HG02763 (cell line): Measurements from ENCODE around the gene PLD3.
"Not testable (repeated sequence)": the region's sequence is repeated elsewhere in the genome, so short reads cannot be mapped to it uniquely, and the experiment has no call there.

ENCODE experiments used
- ATAC-seq: cut with Tn5 transposase; IDR thresholded peaks from one replicate; pipeline ENCODE4 v1.9.1; 2021; ENCODE audit warnings: mild to moderate bottlenecking, moderate library complexity; ENCODE audit not compliant: unreplicated experiment

PLD3 gene

GRCh38 chr19:40332669-40333068 is 15.8 kb upstream of the PLD3 start:
- no peak for ATAC-seq

DNA sequence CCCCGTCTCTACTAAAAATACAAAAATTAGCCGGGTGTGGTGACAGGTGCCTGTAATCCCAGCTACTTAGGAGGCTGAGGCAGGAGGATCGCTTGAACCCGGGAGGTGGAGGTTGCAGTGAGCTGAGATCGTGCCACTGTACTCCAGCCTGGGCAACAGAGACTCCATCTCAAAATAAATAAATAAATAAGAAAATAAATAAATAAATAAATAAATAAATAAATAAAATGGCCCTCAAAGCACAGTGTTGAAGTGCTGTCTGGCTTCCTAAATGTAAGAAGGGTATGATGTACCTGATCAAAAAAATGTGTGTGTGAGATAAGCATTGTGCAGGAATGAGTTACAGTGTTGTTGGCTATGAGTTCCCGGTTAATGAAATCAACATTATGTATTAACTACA is 15.4 kb upstream of the PLD3 start:
- ATAC-seq = not testable (repeated sequence)

DNA sequence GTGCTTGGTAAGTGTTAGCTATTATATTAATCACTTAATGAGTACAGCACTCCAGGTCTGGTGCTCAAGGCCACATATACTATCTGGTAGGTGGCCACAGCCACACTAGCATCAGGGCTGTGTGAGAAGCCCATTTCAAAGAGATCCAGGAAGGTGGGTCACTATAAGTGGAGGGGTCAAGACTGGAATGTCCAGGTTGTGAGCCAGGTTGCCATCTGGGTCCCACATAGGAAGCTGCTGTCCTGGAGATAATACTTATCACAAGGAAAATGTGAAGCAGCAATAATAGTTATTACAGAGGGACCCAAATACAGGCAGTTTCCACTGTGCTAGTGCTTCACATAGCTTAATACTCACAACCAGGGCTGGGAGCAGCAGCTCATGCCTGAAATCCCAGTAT is 13.4 kb upstream of the PLD3 start:
- ATAC-seq = no peak

- ATAC-seq = no peak
Measured at GRCh38 chr19:40335855-40336600, 12.5 kb upstream of the PLD3 start.

GRCh38 chr19:40336601-40336900 is 11.9 kb upstream of the PLD3 start:
- ATAC-seq = no peak

GRCh38 chr19:40337107-40337506 is 11.4 kb upstream of the PLD3 start:
- no peak for ATAC-seq

GRCh38 chr19:40337594-40337993 is 10.9 kb upstream of the PLD3 start:
- no peak for ATAC-seq

- ATAC-seq = no peak
Measured at GRCh38 chr19:40339018-40339728, 9.3 kb upstream of the PLD3 start.

- ATAC-seq = no peak
Measured at GRCh38 chr19:40341601-40342482, 6.7 kb upstream of the PLD3 start.

DNA sequence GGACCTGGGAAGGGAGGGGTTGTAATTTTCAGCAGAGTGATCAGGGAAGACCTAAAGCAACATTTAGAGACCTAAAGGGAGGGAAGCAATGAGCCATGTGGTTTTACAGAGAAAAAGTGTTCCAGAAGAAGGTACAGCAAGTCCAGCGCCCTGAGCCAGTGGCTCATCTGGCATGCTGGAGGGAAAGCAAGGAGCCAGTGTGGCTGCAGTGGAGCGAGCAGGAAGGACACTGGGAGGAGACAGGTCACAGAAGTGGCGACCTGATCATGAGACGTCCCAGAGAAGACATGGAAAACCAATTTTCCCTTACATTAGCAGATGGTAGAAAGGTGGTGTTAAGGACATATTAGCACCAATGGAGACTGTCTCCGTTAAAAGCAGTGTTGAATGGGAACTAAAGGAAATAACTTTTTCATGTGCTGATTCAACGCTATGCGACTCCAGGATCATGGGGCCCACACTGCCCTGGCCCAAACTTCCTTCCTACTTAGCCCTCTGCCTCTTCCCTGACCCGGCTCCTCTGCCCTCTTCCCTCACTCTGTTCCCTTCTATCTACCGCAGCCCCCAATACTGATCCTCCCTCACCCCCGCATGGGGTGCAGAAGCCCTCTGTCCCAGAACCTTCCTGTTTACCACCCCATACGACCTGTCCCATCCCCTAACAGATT is 5.7 kb upstream of the PLD3 start:
- no peak for ATAC-seq

DNA sequence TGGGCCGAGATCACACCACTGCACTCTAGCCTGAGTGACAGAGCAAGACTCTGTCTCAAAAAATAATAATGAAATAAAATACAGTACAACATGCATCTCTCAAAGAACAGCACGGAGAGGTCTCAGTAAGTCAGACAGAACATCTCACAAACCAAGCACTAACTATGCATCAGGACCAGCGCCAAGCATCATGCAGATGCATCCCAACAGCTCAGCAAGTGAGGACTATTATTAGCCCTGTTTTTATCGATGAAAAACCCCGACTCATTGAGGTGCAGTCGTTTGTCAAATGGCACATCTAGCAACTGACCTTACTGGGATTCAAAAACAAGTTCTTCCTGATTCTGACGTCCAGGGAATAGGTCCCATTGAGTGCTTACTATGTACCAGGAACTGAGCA is 4.1 kb upstream of the PLD3 start:
- ATAC-seq = no peak

DNA sequence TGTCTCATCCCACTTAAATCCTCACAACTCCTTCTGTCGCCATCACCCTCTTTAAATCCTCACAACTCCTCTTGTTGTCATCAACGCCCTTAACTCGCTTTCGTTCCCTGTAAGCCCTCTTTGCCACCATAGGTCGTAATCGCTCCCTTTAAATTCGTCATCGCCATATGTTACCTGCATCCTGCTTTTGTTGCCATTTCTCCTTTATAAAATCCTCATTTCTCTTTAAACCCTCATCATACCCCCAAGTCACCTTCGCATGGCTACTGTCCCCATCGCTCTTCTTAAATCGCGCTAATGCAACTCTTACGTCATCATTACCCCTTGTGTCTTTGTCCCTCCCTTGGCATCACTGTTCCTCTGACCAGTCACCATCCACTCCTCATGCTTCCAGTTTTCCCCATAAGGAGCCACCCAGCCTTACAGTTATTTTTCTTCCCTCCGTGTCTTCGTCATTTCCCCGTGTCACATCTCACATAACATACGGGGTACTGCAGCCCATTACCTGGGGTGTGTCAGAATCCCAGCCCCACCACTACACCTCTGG is 539 bp downstream of the PLD3 start:
- no peak for ATAC-seq

DNA sequence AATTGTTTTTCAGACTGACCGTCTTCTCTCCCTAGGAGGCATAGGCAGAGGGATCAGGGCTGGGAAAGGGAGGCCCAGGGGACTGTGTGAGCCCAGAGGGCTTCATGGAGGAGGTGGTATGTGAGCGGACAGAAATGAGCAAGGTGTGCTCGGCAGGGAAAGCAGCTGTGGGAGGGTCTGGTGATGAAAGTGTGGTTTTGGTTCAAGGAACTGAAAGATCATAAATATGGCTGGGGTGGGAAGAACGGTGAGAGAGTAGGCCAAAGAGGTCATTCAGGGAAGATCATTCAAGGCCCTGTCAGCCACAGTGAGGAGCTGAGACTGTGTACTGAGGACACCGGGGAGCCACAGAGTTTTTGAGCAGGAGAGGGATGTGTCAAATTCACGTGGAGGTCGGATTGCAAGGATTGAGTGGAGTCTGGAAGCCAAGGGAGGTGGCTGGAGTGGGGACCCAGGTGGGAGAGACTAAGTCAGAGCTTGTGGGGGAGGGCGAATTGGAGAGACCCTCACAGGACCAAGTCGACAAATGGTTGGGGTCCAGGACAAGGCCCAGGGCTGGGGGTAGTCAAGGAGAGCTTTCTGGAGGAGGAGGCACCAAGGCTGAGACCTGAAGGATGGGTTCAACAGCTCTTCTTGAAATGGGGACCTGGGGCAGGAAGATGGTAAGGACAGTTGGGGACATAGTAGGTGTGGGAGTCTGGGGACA is 7.6 kb downstream of the PLD3 start:
- ATAC-seq = no peak

- ATAC-seq = no peak
Measured at GRCh38 chr19:40356681-40357595, 8.4 kb downstream of the PLD3 start.

GRCh38 chr19:40357640-40358039 is 9.1 kb downstream of the PLD3 start:
- ATAC-seq = no peak

DNA sequence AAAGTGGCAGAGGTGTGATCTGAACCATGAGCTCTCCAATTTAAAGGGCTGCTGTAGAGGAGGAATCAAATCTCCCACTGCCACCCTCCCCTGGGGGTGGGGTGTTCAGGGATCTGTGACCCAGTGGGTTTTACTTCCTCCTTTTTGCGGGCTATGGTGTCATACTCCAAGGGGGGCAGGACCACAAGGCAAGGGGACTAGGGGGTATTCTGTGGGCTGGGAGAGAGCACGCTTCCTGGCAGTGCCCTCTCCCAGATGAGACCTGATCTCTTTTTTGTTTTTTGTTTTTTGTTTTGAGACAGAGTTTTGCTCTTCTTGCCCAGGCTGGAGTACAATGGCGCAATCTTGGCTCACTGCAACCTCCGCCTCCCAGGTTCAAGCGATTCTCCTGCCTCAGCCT is 10.3 kb downstream of the PLD3 start:
- no peak for ATAC-seq

DNA sequence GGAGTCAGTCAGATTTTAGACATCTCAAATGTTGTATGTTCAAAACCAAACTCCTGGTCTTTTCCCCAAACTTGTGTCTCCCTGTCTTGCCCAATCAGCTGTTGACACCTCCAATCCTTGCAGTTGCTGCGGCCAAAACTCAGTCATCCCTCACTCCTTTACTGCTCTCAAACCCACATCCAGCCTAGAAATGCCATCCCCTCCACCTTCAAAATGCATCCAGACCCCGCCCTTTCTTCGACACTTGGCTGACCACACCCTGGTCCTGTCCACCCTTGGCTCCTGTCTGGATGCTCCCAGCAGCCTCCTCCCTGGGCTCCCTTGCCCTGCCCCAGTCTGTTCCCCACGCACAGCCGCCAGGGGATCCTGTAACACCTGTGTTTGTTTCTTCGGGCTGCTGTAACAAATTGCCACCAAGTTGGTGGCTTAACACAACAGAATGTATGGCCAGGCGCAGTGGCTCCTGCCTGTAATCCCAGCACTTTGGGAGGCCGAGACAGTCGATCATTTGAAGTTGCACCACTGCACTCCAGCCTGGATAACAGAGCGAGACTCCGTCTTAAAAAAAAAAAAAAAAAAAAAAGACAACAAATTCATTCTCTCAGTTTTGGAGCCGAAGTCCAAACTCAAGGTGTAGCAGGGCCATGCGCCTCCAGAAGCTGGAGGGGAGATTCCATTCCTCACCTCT is 11.7 kb downstream of the PLD3 start:
- ATAC-seq = no peak

GRCh38 chr19:40360708-40361241 is 12.3 kb downstream of the PLD3 start:
- ATAC-seq = no peak
